Fibroblast of lung (primary cell): ENCODE results near the gene KCNT1. TPM values are rescaled to one million over a fixed set of nuclear protein-coding genes. Genes with fewer than 3 reads are reported as not detected.

ENCODE experiments used
- DNase-seq, 2 donors: peaks; one replicate each; pipeline versions ENCODE4 v3.0.0 to v3.0.0-alpha.2; 2010; ENCODE audit warnings: low read depth in 2 of 2
- H2AFZ ChIP-seq: 2 replicates; pipeline ENCODE4 v1.5.1; 2012; ENCODE audit warnings: low read length, control low read depth, inconsistent platforms
- H3K27ac ChIP-seq: 2 replicates; pipeline ENCODE4 v1.5.1; 2011; ENCODE audit warnings: low read length, control low read depth; ENCODE audit not compliant: insufficient read depth
- H3K27me3 ChIP-seq: 2 replicates; pipeline ENCODE4 v1.5.1; 2011; ENCODE audit warnings: mild to moderate bottlenecking, low read length; ENCODE audit not compliant: control insufficient read depth, insufficient read depth
- H3K36me3 ChIP-seq: 2 replicates; pipeline ENCODE4 v1.5.1; 2011; ENCODE audit warnings: low read length; ENCODE audit not compliant: control insufficient read depth, insufficient read depth
- H3K4me1 ChIP-seq: 2 replicates; pipeline ENCODE4 v1.5.1; 2011; ENCODE audit warnings: low read length; ENCODE audit not compliant: control insufficient read depth, insufficient read depth; ENCODE audit errors: extremely low read depth
- H3K4me2 ChIP-seq: 2 replicates; pipeline ENCODE4 v1.5.1; 2011; ENCODE audit warnings: low read length, control low read depth; ENCODE audit not compliant: insufficient read depth; ENCODE audit errors: extremely low read depth
- H3K4me3 ChIP-seq, 4 experiments: fragments of 200-600 bp in 1 of 4; sonication (generic) in 1 of 4; replicated peaks in 1 of 4; 2 replicates each; pipeline ENCODE4 v1.5.1; 2011 to 2016; ENCODE audit warnings: low read length in 4 of 4, low read depth in 3 of 4, mild to moderate bottlenecking in 3 of 4, control low read depth in 2 of 4, inconsistent platforms in 1 of 4, mixed read lengths in 1 of 4; ENCODE audit not compliant: insufficient read depth in 1 of 4; ENCODE audit errors: control extremely low read depth in 1 of 4
- H3K79me2 ChIP-seq: 2 replicates; pipeline ENCODE4 v1.5.1; 2012; ENCODE audit warnings: mild to moderate bottlenecking, low read length, inconsistent platforms; ENCODE audit not compliant: control insufficient read depth, insufficient read depth
- H3K9ac ChIP-seq: 2 replicates; pipeline ENCODE4 v1.5.1; 2011; ENCODE audit warnings: mild to moderate bottlenecking, low read length, control low read depth; ENCODE audit not compliant: insufficient read depth
- H3K9me3 ChIP-seq: 2 replicates; pipeline ENCODE4 v1.5.1; 2012; ENCODE audit warnings: low read depth, low read length; ENCODE audit not compliant: control insufficient read depth, insufficient read depth
- H4K20me1 ChIP-seq: 2 replicates; pipeline ENCODE4 v1.5.1; 2011; ENCODE audit warnings: low read length; ENCODE audit not compliant: control insufficient read depth, insufficient read depth; ENCODE audit errors: extremely low read depth
- CTCF ChIP-seq, 2 donors: IDR thresholded peaks in 1 of 2; conservative IDR thresholded peaks in 1 of 2; 1 replicate in 1 of 2; 2 replicates in 1 of 2; pipeline ENCODE4 v1.5.1; 2011 to 2012; ENCODE audit warnings: low read length in 2 of 2, control low read depth in 1 of 2, inconsistent platforms in 1 of 2, low read depth in 1 of 2, mild to moderate bottlenecking in 1 of 2
- EZH2 ChIP-seq: IDR thresholded peaks from 2 replicates; pipeline ENCODE4 v1.5.1; 2012; ENCODE audit warnings: low read length, control low read depth, mild to moderate bottlenecking; ENCODE audit errors: missing control alignments
- polyA plus RNA-seq, 2 donors: library from polyadenylated mRNA; depleted of rRNA in 1 of 2; stranded (reverse) in 1 of 2; unstranded in 1 of 2; fragments of >200 nt; gene quantifications; 2 replicates each; pipeline ENCODE4 v1.2.1, GENCODE V29; 2011 to 2012; ENCODE audit warnings: missing spikeins in 1 of 2
- total RNA-seq: library from RNA; depleted of rRNA; stranded (reverse); fragments of >200 nt; gene quantifications from 2 replicates; pipeline ENCODE4 v1.2.1, GENCODE V29; 2014

KCNT1 gene
- total and polyA plus RNA-seq, 2 donors (not counting 1 experiment from before 2014, with no cell fraction given) = not detected

- Histone ChIP-seq H4K20me1 (no peaks in the 10 kb centered on the region), H2AFZ (no peak overlapping the region), H3K36me3 (no peaks in the 10 kb centered on the region), H3K9ac (no peak overlapping the region), H3K4me1 (no peaks in the 10 kb centered on the region), H3K79me2 (no peaks in the 10 kb centered on the region), H3K4me2 (no peak overlapping the region), H3K27me3 (no peaks in the 10 kb centered on the region), H3K4me3 (no peak overlapping the region), H3K27ac (no peak overlapping the region), H3K9me3 (no peaks in the 10 kb centered on the region)
- DNase-seq = no peak
- TF ChIP-seq CTCF (conservative IDR thresholded peaks at IDR 0.05 in 1 of 2, IDR thresholded peaks at IDR 0.05 in 1 of 2; ENCODE audit: low read depth in 1 of 2, low read length in 2 of 2) (no peak), EZH2 (no peak)
Measured at GRCh38 chr9:135795391-135795790, 93.4 kb downstream of the KCNT1 start.

GRCh38 chr9:135796784-135797485 is 95.0 kb downstream of the KCNT1 start:
- no peak overlapping the region for H3K4me2 ChIP-seq
- no peak overlapping the region for H2AFZ ChIP-seq
- no peaks in the 10 kb centered on the region for H3K79me2 ChIP-seq
- H3K4me3 ChIP-seq = no peak overlapping the region
- H4K20me1 ChIP-seq = no peaks in the 10 kb centered on the region
- no peaks in the 10 kb centered on the region for H3K27me3 ChIP-seq
- H3K9ac ChIP-seq = no peak overlapping the region
- DNase-seq = no peak
- TF ChIP-seq CTCF (conservative IDR thresholded peaks at IDR 0.05 in 1 of 2, IDR thresholded peaks at IDR 0.05 in 1 of 2; ENCODE audit: low read depth in 1 of 2, low read length in 2 of 2) (no peak), EZH2 (no peak)
- H3K9me3 ChIP-seq = no peaks in the 10 kb centered on the region
- no peaks in the 10 kb centered on the region for H3K36me3 ChIP-seq
- no peak overlapping the region for H3K27ac ChIP-seq
- no peaks in the 10 kb centered on the region for H3K4me1 ChIP-seq

GRCh38 chr9:135797507-135798262 is 95.7 kb downstream of the KCNT1 start:
- no peaks in the 10 kb centered on the region for H3K79me2 ChIP-seq
- no peak overlapping the region for H3K9ac ChIP-seq
- no peak overlapping the region for H3K27ac ChIP-seq
- no peaks in the 10 kb centered on the region for H3K27me3 ChIP-seq
- H4K20me1 ChIP-seq = no peaks in the 10 kb centered on the region
- H3K36me3 ChIP-seq = no peaks in the 10 kb centered on the region
- H3K4me1 ChIP-seq = no peaks in the 10 kb centered on the region
- H3K9me3 ChIP-seq = no peaks in the 10 kb centered on the region
- no peak overlapping the region for H3K4me2 ChIP-seq
- H2AFZ ChIP-seq = peak overlapping the region; percentile 46
- no peak overlapping the region for H3K4me3 ChIP-seq
- peak; percentile 12 to 31 for DNase-seq
- peak; percentile 64 to 70 for TF ChIP-seq CTCF (conservative IDR thresholded peaks at IDR 0.05 in 1 of 2, IDR thresholded peaks at IDR 0.05 in 1 of 2; ENCODE audit: low read depth in 1 of 2, low read length in 2 of 2)
- TF ChIP-seq EZH2 = no peak
